Daoy (cell line): ENCODE results near the gene CSTPP1. TPM values are rescaled to one million over a fixed set of nuclear protein-coding genes. Genes with fewer than 3 reads are reported as not detected.
"Not testable (repeated sequence)": the region's sequence is repeated elsewhere in the genome, so short reads cannot be mapped to it uniquely, and the experiment has no call there.

ENCODE experiments used
- DNase-seq: peaks from one replicate; pipeline ENCODE4 v3.0.0-alpha.2; 2015; ENCODE audit warnings: low read depth
- total RNA-seq: library from RNA; depleted of rRNA; stranded (reverse); fragments of >200 nt; shearing (Covaris generic); gene quantifications from 2 replicates; pipeline ENCODE4 v1.2.3, GENCODE V29; 2014

Gene CSTPP1
- total RNA-seq, 1 experiment from 2014 or later, result 16.1 TPM

DNA sequence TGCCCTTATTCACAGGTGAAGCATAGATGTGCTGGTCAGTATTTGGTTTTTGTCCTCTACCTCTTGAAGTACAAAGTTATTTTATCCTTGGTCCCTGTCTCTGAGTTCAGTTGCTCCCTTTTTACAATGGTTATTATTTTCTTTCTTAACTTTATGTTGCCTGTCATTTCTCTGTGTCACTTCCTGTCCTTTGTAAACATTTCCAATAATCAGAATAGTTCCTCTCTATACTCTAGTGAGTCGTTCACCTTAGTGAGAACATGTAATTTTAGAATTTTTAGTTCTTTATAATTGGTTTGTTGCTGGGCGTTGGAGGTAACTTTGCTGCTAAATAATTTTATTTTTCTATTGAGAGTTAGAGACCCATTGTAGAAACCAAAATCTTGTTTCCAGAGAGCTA is 16.0 kb downstream of the CSTPP1 start:
- DNase-seq, result no peak

DNA sequence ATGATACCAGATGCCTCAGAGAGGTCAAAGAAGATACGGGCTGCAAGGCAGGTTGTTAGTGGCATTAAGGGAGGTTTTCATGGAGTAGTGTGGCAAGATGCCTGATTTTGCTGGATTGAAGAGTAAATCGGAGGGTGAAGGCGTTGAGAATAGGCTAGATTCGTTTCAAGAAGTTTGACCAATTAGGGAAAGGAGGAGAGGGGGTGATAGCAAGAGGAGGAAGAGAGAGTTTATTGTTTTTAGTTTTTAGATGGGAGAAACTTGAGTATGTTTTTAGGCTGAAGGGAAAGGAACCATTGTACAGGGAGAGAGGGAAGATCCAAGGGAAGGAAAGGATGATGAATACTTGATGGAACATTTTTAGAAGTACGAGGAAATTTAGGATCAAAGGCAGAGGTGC is 16.5 kb downstream of the CSTPP1 start:
- DNase-seq, result no peak

DNA sequence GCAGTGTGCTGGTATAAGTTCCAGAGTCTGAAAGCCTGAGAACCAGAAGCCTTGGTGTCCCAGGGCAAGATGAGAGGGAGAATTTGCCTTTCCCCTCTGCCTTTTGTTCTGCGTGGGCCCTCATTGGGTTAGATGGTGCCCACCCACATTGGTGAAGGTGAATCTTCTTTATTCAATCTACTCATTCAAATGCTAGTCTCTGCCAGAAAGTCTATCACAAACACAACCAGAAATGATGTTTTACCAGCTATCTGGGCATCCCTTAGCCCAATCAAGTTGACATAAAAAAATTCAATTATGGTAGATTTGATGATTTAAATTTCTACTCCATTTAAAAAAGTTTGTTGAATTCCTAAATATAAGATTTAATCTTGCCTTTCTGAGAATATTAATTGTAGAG is 22.2 kb downstream of the CSTPP1 start:
- no peak for DNase-seq

DNA sequence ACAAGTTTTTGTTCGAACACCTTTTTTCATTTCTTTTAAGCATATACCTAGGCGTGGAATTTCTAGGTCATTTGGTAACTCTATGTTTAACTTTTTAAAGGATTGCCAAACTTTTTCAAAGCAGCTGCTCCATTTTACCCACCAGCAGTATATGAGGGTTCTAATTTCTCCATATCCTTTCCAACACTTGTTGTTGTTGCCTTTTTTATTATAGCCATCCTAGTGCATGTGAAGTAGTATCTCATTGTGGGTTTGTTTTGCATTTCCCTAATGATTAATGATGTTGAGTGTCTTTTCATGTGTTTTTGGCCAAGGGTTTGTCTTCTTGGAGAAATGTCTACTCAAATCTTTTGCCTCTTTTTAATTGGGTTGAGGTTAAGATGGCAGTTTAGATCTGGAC is 24.5 kb downstream of the CSTPP1 start:
- no peak for DNase-seq

DNA sequence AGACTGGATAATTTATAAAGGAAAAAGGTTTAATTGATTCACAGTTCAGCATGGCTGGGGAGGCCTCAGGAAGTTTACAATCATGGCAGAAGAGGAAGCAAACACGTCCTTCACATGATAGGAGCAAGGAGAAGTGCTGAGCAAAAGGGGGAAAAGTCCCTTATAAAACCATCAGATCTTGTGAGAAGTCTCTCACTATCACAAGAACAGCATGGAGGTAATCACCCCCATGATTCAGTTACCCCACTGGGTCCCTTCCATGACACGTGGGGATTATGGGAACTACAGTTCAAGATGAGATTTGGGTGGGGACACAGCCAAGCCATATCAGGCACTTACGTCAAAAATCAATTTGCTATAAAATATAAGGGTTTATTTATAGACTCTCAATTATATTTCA is 25.3 kb downstream of the CSTPP1 start:
- DNase-seq, result not testable (repeated sequence)

DNA sequence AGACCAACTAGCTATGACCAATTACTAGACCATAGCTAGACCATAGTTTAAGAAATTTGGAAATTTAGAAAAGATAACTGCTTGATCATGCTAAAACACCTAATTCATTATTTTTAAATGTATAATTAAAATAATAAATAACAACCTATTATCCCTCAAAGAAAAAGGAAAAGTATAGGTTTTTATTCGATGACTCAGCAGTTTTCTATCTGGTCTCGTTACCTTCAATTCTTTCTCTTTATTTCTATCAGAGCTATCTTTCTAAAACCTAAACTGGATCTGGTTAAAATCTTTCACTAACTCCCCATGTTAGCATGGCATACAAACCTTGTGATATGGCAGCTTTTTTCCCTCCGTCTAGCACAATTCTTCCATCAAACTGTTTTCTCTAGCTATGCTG is 27.3 kb downstream of the CSTPP1 start:
- DNase-seq, result no peak

DNA sequence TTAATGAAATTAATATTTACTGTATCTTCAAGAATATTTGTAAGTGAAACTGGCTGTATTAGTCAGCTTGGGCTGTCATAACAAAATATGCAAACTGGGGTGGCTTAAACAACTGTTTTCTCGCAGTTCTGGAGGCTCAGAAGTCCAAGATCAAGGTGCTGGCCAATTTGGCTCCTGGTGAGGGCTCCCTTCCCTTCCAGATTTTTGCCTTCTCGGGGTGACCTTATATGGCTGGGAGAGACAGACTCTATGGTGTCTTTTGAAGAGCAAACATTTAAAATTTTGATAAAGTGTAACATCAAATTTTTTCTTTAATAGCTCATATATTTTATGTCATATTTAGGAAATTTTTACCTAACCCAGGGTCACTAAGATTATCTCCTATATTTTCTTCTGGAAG is 30.2 kb downstream of the CSTPP1 start:
- no peak for DNase-seq

DNA sequence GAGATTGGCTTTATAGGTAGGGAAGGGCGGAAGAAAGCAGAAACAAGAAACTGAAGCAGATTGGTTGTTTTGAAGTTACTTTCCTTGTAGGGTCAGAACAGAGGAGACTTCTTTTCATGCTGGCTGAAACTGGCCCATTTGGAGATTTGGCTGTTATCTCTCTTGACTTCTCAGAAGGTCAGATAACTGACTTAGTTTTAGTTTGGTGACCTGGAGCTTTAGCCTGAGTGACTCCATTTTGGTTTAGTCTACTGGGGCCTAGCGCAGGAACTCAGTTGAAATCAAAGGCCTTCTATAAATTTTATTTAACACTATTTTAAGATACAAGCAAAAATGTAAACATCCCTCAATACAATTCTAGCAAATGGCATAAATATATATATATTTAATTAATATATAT is 31.4 kb downstream of the CSTPP1 start:
- DNase-seq, result no peak

DNA sequence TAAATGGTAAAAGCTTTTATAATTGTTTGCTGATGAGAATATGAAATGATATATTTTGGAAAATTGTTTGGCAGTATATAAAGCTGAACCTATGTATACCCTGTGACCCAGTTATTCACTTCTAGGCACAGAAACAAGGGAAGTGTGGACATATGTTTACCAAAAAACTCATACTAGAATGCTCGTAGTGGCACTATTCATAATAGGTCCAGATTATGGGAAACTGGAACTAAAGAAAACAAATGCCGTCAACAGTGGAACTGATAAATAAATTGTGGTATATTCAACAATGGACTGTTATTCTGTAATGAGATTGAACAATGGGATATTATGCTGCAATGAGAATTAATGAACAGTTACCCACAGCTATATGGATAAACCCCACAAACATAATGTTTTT is 32.8 kb downstream of the CSTPP1 start:
- DNase-seq, result no peak

DNA sequence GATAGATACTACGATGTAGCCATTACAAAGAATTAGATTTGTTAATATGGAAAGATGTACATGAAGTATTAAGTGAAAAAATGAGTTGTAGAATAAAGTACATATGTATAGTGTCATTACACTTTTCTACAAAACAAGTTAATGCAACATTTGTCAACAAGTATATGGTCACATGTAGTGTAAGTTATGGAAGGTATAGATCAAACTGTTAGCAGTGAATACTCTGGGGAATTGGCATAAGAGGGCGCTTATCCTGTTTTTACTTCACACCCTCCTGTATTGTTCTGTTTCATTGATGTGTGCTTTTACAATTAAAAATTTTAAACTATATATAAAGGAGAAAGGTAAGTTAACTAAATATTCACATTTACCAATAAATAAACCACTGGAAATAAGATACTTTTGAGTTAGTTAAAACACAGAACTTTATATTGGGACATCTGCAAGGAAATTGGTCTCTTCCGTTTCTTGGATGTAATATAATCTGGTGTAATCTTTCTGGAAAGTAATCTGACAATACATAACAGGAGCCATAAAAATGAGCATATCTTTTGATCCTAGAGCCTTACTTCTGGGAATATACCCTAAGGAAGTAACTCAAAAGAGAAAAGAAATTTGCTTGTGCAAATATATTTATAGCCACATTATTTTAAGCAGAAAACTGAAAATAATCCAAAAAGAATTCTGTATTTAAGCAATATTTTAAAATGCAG is 34.5 kb downstream of the CSTPP1 start:
- no peak for DNase-seq

DNA sequence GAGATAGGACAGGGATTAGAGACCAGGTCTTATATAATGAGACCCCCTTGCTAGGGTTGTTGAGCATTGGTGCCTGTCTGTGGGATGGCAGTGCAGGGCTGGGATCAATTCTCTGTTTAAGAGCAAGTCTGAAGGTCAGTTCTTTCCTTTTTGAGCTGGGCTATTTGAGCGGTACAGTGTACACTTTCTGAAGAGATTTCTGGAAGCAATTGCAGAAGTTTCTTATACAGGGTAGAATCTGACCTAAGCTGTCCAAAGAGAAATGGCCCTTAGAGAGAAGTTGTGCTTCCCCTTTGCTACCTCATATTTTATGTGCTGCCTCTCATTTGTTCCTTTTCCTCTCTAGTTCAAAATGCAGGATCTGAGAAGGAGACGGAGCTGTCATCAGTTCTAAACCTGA is 35.8 kb downstream of the CSTPP1 start:
- no peak for DNase-seq

DNA sequence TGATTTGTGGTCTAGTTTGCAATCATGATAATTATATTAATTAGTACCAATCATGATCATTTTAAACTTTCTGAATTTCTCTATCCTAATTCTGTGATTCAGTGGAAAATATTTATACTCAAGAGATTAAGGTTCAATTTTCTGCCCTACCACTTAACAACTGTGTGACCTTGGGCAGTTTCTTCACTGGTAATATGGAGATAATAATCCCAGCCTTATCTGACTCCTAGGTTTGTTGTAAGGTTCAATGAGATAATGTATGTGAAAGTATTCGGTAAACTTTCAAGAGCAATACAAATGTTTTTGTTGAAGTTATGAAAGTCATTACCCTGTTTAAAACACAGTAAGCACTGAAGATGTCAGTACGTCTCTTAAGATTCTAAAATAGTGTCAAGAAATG is 36.3 kb downstream of the CSTPP1 start:
- no peak for DNase-seq

DNA sequence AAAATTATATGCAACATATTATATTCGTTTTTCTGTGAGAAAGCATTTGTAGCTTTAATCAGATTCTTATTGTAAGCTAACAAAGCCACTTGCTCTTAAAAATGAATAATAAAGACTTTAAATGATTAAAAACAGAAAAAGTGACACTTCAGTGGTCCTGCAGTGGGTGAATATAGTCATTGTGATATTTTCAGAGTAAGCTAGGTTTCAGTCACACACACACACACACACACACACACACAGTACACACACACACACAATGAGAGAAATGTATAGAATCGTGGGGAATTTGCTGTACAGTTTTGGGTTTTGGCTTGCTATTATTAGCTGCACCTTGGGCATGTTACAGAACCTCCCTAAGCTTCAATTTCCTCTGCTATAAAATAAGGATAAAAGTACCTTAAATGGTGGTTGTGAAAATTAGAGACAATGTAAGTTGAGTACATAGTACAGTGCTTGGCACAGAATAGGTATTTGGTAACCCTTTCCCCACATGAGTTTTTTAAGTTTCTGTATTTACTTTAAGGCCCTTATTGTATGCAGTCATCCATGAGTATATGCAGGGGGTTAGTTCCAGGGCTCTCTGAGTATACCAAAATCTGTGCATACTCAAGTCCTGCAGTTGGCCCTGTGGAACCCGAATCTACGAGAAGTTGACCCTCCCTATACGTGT is 39.8 kb downstream of the CSTPP1 start:
- DNase-seq, result no peak

DNA sequence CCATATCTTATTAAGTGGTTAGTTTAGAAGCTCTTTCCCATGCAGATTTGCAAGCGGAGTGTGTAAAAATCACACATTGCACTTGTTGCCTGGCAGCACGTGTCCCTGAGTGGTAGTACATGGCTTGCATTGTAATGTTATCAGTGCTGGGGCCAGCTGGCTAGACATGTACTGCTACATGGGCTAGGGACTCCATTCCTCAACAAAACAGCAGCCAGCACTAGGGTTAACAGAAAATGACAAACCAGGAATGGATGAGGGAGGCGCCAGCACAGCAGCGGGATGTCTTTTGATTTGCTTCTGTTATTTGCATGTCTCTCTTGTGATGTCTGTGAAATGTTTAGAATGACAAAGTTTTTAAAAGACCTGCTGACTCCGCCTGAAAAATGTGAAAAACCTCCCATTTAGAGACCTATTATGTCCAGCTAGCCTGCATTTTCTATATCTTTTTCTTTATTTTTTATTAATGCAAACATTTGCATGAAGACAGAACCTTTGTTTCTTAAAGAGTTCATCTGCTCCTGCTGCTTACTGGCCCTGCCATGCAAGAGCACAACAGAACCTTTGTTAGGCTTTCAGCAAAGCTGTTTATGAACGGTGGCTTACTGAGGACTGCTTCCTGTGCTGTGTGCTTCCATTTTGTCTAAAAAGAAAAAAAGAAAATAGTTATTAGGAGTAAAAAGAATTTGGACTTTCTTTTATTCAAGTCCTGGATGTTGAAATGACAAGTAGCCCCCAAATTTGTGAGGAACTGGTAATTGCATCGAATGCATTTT is 40.7 kb downstream of the CSTPP1 start:
- DNase-seq, result no peak

DNA sequence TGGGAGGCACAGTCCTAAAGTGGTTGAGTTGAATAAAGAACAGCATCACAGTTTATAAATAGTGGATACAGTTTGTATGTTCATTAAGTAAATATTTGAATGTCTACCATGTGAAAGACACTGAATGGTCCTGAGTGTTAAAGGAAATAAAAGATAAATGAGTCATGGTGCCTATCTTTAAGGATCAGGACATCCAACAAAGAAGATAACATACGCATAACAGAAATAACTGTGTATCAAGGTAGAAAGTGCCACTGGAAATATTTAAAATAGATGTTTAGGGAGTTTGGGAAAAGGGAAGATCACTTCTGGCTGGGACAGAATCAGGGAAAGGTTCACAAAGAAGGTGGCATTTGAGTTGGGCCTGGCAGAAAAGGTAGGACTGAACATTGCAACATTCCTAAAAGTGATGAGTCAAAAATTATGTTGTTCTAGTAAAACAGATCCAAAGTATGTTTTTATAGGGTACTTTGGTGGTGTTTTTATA is 41.5 kb downstream of the CSTPP1 start:
- no peak for DNase-seq

DNA sequence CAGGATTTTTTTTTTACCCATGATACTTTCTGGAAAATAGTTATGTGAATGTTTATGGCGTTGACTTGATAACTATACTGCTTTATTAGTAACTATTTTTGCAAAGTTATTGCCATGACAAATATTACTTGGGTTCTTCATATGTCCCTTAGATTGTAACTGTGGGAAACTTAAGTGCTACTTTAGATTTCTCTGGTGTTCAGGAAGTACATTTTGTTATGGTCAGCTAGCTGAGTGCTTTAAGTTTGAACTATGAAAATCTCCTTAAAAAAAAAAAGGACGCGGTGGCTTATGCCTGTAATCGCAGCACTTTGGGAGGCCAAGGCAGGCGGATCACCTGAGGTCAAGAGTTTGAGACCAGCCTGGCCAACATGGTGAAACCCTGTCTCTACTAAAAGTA is 42.8 kb downstream of the CSTPP1 start:
- no peak for DNase-seq

DNA sequence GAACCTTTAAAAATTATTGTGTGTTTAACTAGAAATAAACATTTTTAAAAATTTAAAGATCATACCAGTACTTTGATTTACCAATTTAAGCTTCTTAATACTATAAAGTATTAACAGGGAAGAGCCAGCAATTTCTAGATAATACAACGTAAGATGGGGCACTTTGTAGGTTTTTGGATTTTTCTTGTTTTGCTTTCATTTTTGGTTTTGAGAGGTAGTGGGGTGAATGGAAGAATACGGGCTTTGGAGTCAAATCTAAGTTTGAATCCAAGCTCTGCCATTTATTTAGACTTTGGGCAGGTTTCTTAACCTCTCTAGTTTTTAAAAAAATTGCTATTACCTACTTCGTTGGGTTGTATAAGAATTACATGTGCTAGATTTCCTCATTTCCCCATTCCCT is 44.9 kb downstream of the CSTPP1 start:
- DNase-seq, result no peak

DNA sequence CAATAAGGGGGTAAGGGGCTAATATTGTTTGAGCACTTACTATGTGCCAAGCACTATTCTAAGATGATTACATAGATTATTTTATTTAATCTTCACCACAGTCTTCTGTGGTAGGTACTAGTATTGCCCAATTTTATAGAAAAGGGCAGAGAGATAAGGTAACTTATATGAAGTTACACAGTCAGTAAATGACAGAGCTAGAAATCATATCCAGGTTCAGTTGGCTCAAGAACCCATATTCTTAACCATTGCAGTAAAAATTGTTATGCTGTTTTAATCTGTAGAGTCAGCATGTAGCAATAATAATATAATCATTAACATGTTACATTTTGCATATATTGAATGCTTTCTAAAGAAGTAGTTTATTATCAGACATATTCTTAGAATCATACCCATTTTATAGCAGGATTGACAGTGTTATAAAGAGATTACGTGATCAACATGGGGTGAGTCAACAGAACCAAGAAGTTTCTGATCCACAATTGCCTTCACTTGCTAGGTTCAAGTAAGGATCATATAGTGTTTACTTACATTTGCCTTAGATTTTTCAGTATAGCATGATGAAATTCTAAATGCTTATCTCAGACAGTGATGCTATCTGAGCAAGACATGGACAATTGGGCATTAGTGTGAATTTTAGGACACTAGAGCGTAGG is 46.4 kb downstream of the CSTPP1 start:
- DNase-seq, result no peak

DNA sequence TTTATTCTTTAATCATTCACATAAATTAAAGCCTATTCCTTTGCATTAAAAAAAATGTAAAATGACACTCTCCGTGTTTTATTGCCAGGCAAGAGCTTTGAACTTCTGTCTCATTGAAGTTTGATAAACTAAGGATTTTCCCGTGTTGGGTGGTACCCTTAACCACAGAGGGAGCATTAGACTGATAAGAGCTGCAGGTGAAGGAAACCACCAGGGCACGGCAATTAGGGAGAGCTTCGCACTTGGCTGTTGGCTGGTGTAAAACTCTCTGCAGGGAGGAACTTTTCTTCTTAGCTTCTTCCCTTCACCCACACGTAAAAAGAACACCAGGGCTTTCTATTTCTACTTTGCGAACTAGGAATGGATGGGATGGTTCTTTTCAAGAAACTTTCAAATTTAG is 47.0 kb downstream of the CSTPP1 start:
- DNase-seq, result no peak

DNA sequence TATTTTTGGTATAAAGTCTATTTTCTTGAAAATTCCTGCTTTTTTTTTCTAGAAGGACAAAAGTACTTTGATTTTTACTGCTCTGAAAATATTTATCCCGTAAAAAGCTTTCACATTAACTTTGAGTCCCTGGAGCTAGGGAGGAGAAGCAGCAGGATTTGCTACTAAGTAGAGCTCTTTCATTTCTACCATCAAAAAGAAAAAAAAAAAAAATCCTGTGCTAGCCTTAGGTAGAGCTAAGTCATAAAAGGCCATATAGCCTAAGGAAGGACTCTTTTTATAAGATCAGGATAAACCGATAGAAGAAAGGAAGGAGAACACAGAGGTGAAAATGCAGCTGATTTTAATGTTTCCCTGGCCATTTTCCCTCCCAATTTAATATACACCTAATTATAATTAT is 48.0 kb downstream of the CSTPP1 start:
- no peak for DNase-seq

DNA sequence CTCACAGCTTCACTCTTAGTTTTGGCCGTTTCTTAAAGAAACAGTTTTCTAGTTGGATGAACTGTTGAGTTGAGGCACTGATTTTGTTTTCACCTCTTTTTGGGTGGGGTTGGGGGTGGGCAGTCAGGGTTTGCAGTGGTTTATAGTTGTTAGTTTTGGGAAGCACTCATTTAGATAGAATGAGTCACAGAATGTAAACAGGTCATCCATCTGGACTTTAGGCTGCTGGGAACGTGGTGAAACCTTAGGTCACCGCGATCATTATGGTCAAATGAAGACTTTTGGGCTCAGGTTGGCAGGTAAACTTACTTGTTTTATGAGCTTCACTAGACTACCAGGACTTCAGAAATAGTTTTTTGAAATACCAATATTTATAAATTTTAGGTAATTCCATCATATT is 48.4 kb downstream of the CSTPP1 start:
- DNase-seq, result no peak

DNA sequence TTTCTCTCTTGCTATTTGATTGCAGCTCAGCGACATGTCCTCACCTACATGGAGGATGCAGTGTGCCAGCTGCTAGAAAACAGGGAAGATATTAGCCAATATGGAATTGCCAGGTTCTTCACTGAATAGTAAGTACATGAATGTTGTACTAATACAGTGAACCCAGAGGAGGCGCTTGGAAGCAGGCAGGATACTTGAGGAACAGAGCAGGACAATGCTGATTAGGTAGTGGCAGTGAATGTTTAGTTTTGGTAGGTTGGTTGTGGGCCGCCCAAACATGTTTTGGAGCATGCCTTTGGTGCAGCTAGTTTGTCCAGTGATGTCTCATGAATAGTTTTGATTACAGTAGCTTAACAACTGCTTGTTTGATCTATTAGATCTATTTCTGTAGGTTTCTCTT is 50.6 kb downstream of the CSTPP1 start:
- no peak for DNase-seq
